Suppressor macrophage treated with lipopolysaccharide for 4 hours (primary cell): ENCODE data around the gene RXFP4.

ENCODE experiments used
- DNase-seq: peaks from one replicate; pipeline ENCODE4 v3.0.0-alpha.2; 2020

The RXFP4 gene

DNA sequence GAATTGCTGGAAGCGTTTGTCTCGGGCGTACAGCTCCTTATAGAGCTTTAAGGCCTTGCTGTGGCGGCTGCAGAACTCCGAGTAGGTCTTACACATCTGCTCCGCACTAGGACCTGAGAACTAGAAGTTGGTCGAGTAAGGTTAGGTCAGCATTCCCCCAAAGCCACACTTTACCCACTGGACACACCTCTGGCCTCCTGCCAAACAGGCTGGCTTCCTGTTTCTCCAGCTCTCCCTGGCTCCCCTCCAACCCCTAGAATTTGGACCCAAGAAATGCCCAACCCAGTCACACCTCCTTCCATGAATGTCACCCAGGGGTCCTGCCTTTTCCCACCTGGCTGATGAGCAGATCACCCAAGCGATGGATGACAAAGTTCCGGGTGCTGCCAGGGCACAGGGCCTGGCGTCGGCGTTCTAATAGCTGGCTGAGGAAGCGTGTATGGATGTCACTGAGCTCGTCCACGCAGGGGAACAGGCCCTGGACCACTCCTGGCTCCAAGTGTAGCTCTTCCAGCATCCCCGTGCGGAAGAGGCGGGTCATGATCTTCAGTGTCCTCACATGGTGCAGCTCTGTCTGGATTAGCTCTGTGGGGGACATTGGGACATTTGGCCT lies 21.3 kb downstream of the RXFP4 start:
- no peak for DNase-seq

DNA sequence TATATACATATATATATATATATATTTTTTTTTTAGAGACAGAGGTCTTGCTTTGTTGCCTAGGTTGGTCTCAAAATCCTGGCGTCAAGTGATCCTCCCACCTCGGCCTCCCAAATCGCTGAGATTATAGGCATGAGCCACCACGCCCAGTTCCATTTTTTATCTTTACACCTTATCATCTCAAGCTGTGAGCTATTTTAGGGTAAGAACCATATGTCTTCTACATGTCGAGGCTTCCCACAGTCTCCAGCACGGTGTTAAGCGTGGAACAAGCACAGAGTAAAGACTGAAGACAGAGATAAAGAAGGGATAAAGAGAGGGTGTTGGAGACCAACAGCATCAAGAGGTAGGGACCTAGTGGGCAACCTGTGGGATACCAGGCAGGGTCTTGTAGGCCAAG lies 22.8 kb downstream of the RXFP4 start:
- no peak for DNase-seq

- no peak for DNase-seq
Observed at GRCh38 chr1:155966135-155966534, 24.7 kb downstream of the RXFP4 start.

GRCh38 chr1:155966750-155967149 lies 25.3 kb downstream of the RXFP4 start:
- no peak for DNase-seq

- DNase-seq: peak; percentile 43
Observed at GRCh38 chr1:155967341-155968050, 26.1 kb downstream of the RXFP4 start.

GRCh38 chr1:155968051-155968400 lies 26.6 kb downstream of the RXFP4 start:
- no peak for DNase-seq

DNA sequence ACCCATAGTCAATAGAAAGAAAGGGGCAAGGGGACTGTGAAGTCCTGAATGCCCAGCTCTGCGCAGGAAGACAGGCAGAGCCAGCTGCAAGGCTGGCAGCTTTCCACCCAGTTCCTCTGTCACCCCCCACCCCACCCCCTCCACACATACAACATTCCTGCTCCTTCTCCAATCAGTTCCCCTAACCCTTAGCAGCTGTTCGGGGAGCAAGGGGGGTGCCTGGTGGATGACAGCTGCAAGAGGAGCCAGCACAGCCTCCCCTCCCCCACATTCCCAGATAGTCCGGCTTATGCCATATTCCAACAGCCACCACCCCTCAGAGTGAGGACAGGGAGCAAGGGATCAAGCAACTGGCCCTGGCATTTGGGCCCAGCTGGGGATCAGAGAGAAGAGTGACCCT lies 27.2 kb downstream of the RXFP4 start:
- DNase-seq: no peak

DNA sequence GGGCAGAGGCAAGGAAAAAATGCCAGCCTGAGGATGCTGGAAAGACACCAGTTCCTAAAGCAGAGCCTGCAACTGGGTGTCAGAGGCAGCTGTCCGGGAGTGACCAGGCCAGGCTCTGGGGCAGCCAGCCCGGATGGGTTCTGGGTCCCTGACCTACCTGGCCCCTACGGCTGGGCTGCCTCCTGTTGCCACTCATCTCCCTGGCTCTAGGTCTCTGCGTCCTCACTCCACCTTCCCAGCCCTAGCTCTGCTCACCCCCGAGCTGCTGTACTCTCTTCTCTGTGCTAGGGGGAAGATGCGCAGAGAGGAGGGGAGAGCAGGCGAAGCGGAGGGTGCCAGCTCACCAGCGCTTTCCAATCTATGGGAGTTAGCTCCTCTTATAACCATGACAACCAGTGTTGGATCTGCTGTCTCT lies 27.9 kb downstream of the RXFP4 start:
- DNase-seq: no peak

DNA sequence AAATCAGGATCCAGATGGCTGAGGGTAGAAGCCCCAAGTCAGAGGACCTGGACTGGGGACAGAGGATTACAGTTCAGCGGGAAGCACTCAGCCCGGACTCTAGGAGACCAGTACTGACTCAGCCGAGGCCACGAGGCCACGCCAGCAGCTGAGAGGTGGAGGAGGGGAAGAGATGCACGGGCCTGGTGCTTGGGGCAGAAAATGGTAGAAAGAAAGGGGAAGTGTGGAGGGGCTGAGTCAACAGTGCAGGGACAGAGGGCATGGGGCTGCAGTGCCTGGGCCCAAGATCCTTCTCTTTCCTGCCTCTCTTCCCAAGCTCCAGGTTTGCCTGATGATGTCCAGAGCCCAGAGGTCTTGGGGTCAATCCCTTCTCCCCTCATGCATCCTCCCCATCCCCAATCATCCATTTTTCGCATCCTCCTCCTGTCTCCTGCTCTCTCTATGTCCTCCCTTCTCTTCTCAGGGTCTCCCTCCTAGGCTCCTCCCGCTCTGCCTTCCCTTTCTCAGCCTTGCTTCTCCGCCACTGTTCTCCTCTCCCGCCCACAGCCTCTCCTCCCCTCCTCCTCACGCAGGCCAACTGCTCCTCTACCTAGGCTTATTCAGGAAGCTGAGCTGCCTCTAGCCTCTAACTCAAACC lies 29.2 kb downstream of the RXFP4 start:
- DNase-seq: peak; percentile 95

DNA sequence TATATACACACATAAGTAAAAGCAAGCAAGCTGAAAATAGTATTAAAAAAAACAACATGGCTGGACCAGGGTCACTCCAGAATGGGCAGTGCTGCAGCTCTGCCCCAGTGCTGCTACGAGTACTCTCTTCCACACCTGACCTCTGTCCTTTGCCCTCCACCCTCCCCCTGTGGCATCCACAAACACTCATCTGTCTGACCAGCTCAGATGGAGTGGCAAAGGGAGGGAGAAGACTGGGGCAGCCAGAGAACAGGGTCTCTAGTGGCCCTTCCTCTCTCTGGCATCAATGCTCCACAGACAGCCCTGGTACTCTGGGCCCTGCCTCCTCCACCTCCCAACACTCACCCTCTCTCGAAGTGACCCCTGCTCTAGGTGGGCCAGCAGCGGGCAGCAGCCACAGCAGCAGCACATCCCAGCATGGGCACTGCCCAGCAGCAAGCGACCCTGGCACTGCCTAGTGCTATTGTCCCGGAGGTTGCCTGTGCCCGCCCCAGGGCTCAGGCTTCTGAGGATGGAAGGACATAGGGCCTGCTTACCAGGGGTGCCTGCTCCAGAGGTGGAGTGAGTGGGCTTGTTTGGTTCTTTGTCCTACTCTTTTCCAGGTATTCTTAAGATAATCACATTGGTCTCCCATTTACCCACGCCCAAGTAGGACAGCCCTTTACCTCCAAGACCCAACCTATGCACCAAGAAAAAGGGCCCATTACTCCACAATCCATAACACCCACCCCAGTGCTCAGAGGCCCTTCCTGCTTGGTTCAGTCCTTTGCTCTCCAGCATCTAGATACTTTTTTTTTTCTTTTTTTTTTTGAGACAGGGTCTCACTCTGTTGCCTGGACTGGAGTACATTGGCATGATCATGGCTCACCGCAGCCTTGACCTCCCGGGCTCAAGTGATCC lies 30.7 kb downstream of the RXFP4 start:
- DNase-seq: no peak

GRCh38 chr1:155973723-155974122 lies 32.3 kb downstream of the RXFP4 start:
- no peak for DNase-seq

DNA sequence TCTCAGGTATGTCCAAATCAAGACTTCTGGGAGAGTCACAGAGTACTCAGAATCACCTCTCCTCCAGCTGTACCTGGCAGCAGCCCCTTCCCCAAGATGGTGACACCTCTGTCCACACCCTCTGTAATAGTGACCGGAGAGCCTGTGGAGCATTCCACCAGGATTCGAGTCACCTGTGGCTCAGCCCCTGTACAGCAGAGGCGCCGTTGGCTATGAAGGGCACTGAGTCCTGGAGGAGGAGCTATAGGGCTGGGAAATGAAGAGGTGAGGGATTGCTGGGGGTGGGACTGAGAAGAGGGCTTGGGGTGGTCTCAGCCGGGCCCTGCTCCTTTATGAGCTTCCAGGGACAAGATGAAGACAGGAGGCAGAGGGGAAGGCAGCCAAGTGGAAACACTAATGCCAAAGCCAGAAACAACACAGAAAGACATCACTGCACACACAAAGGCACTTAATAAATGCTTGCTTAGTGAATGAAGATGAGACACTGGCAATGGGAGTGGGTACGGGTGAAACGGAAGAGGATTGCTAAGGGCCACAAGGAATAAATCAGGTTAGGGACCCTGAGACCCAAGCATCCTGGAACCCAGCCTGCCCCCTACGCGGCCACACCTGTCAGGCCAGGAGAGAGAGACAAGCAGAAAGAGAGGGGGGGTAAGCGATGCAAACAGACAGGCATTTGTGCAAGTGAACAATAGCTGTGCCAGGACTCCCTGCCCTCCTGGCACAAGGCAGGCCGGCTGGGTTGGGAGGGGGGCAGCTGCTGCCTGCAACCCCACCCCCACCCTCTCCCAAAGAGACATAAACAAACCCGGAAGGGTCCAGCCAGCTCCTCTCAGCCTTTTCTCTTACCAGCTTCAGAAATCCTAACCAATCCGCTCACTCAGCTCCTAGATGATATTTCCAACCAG lies 33.0 kb downstream of the RXFP4 start:
- DNase-seq: no peak

GRCh38 chr1:155975375-155976061 lies 34.1 kb downstream of the RXFP4 start:
- DNase-seq: no peak

DNA sequence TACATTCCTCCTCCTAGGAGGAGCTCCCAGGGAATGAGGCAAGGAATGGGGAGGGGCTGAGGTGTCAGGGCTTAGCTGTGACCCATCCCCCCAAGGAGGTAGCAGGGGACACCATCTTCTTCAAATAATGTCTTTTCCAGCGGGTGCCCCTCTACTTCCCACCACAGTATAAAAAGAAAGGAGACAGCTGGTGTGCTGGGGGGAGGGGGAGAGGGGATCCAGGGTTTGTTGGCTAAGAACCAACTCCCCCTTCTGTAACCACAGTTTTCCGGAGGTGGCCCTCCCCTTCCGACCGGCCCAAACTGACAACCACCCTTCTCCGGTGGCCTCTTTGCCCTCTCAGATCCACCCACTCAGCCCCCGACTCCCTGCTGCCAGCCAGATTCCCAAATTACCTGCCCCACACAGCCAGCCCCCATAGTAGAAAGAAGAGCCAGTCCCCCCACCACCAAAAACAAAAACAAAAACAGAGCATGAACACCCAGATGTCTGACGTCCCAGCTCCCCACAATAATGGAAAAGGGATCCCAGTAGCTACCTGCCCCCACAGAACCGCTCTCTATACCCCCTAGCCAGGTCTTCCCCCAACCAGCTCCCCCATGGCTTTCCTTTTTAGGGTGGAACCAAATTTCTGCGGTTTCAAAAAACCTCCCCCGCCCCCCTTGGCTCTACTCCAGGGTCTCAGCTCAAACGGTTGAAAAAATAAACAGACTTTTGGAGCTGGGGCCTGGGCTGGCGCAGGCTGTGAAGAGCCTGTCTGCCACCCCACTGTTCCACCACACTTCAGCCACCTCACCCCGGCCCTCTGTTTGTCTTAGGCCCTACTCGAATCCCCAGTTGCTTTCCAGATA lies 34.8 kb downstream of the RXFP4 start:
- DNase-seq: peak; percentile 40

- DNase-seq: no peak
Observed at GRCh38 chr1:155976913-155977689, 35.7 kb downstream of the RXFP4 start.

- DNase-seq: peak; percentile 88
Observed at GRCh38 chr1:155977690-155978324, 36.4 kb downstream of the RXFP4 start.

GRCh38 chr1:155978325-155978972 lies 37.0 kb downstream of the RXFP4 start, which contains the start of gene ARHGEF2:
ARHGEF2 (minus strand) TSS chr1:155978547; CDS start chr1:155978427, 120 bp downstream.
- DNase-seq: peak; percentile 90

GRCh38 chr1:155978973-155979429 lies 37.6 kb downstream of the RXFP4 start:
- peak; percentile 87 for DNase-seq
